HCT116 (cell line): ENCODE results near the gene ABLIM1.

Experiments
- ATF3 ChIP-seq: IDR thresholded peaks from 2 replicates; pipeline ENCODE4 v1.6.1; 2012
- EZH2 ChIP-seq: fragments of 200-600 bp; sonication (generic); IDR thresholded peaks from 2 replicates; pipeline ENCODE4 v1.6.1; 2017; ENCODE audit warnings: antibody characterized with exemption, mixed run types
- ZFX ChIP-seq: fragments of 450-650 bp; IDR thresholded peaks from 2 replicates; pipeline ENCODE4 v1.6.1; 2017

- TF ChIP-seq EZH2 (no peak), ATF3 (no peak), ZFX (no peak)
These were observed 221.1 kb downstream of the ABLIM1 start for GRCh38 chr10:114436941-114437340.
